Hepatocyte (in vitro differentiated cells): ENCODE results near the gene CFAP65.

ENCODE experiments used
- EZH2 ChIP-seq: fragments of 200-600 bp; sonication (generic); IDR thresholded peaks from 2 replicates; pipeline ENCODE4 v1.6.1; 2016; ENCODE audit warnings: antibody characterized with exemption, mild to moderate bottlenecking, borderline replicate concordance
- EZH2phosphoT487 ChIP-seq: fragments of 200-600 bp; sonication (generic); IDR thresholded peaks from one replicate; pipeline ENCODE4 v1.6.1; 2018; ENCODE audit warnings: antibody characterized with exemption, mild to moderate bottlenecking, low read depth, moderate library complexity; ENCODE audit not compliant: unreplicated experiment, severe bottlenecking
- TF ChIP-seq, protein P1 (sequence below): fragments of 200-600 bp; sonication (generic); IDR thresholded peaks from 2 replicates; pipeline ENCODE4 v1.5.1; 2016; ENCODE audit warnings: antibody characterized with exemption, mild to moderate bottlenecking; ENCODE audit not compliant: poor library complexity

DNA sequence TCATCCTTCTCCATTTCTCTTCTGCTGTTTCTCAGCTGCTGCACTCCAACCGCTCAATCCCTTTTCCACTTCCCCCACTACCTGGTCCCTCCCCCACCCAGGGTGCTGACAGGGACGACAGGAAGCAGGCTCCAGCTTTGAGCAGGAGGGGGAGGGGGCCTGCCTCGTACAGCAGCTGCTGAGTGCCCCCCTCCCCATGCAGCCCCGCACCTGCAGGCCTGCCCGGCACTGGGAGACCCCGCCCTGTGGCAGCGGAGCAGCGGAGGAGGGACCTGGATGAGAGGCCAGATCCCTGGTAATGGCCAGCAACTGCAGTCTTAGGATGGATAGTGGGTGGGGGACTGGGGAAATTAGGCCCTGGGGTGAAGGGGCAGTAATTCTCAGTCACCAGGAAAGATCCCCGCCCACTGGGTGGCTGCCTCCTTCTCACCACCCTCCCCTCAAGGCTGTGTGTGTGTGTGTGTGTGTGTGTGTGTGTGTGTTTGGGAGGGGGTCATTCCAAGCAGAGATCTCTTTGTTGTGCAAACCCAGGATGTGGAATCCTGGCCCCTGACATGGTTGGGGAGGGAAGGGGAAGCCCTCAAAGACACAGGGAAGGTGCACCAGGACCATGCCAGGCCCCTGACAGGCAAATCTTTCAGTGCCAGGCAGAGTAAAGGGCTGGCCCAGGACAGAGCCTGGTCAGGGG is 41.3 kb downstream of the CFAP65 start:
- TF ChIP-seq, protein P1, sequence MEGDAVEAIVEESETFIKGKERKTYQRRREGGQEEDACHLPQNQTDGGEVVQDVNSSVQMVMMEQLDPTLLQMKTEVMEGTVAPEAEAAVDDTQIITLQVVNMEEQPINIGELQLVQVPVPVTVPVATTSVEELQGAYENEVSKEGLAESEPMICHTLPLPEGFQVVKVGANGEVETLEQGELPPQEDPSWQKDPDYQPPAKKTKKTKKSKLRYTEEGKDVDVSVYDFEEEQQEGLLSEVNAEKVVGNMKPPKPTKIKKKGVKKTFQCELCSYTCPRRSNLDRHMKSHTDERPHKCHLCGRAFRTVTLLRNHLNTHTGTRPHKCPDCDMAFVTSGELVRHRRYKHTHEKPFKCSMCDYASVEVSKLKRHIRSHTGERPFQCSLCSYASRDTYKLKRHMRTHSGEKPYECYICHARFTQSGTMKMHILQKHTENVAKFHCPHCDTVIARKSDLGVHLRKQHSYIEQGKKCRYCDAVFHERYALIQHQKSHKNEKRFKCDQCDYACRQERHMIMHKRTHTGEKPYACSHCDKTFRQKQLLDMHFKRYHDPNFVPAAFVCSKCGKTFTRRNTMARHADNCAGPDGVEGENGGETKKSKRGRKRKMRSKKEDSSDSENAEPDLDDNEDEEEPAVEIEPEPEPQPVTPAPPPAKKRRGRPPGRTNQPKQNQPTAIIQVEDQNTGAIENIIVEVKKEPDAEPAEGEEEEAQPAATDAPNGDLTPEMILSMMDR, result no peak
- no peak for TF ChIP-seq EZH2
- no peak for TF ChIP-seq EZH2phosphoT487
